CD14-positive monocyte (primary cell): Measurements from ENCODE around the gene IRF2BP2. TPM values are rescaled to one million over a fixed set of nuclear protein-coding genes. Genes with fewer than 3 reads are reported as not detected.

Source experiments
- DNase-seq, 3 donors: peaks; one replicate each; pipeline ENCODE4 v3.0.0-alpha.2; 2011 to 2022
- H2AFZ ChIP-seq: 2 replicates; pipeline ENCODE4 v1.6.0; 2012; ENCODE audit warnings: mild to moderate bottlenecking, low read depth, low read length, inconsistent platforms; ENCODE audit not compliant: insufficient read depth, poor library complexity, severe bottlenecking
- H3K27ac ChIP-seq, 2 donors: 1 replicate in 1 of 2; 2 replicates in 1 of 2; pipeline ENCODE4 v1.5.1; 2012 to 2013; ENCODE audit warnings: low read length in 2 of 2, control low read depth in 1 of 2, inconsistent platforms in 1 of 2, low read depth in 1 of 2, mild to moderate bottlenecking in 1 of 2
- H3K27me3 ChIP-seq, 2 donors: one replicate each; pipeline versions ENCODE4 v1.6.0 to v1.6.1; 2011 to 2013; ENCODE audit warnings: low read length in 2 of 2; ENCODE audit not compliant: control insufficient read depth in 2 of 2, insufficient read depth in 2 of 2
- H3K36me3 ChIP-seq, 2 donors: replicated peaks in 1 of 2; 1 replicate in 1 of 2; 2 replicates in 1 of 2; pipeline versions ENCODE4 v1.5.1 to v1.6.1; 2012 to 2013; ENCODE audit warnings: low read length in 2 of 2, control low read depth in 1 of 2, inconsistent platforms in 1 of 2, mild to moderate bottlenecking in 1 of 2; ENCODE audit not compliant: insufficient read depth in 2 of 2, control insufficient read depth in 1 of 2
- H3K4me1 ChIP-seq, 2 donors: 1 replicate in 1 of 2; 2 replicates in 1 of 2; pipeline versions ENCODE4 v1.5.1 to v1.6.1; 2012 to 2013; ENCODE audit warnings: low read length in 2 of 2, control low read depth in 1 of 2, inconsistent platforms in 1 of 2, mild to moderate bottlenecking in 1 of 2, moderate library complexity in 1 of 2; ENCODE audit not compliant: insufficient read depth in 2 of 2, control insufficient read depth in 1 of 2
- H3K4me2 ChIP-seq: replicated peaks from 2 replicates; pipeline ENCODE3; 2012; ENCODE audit warnings: low read length, moderate library complexity, mild to moderate bottlenecking; ENCODE audit not compliant: poor library complexity, severe bottlenecking; ENCODE audit errors: extremely low read depth
- H3K4me3 ChIP-seq, 3 experiments: fragments of 200-600 bp in 1 of 3; sonication (generic) in 1 of 3; replicated peaks in 1 of 3; 1 replicate in 2 of 3; 2 replicates in 1 of 3; pipeline ENCODE4 v1.5.1; 2011 to 2013; ENCODE audit warnings: low read length in 3 of 3, mild to moderate bottlenecking in 3 of 3, control low read depth in 2 of 3, low read depth in 2 of 3, inconsistent platforms in 1 of 3, moderate library complexity in 1 of 3
- H3K79me2 ChIP-seq: 2 replicates; pipeline ENCODE4 v1.6.0; 2012; ENCODE audit warnings: mild to moderate bottlenecking, control low read depth, inconsistent platforms, low read length, moderate library complexity; ENCODE audit not compliant: insufficient read depth
- H3K9ac ChIP-seq: 2 replicates; pipeline ENCODE4 v1.6.0; 2017; ENCODE audit warnings: low read length, mild to moderate bottlenecking; ENCODE audit not compliant: insufficient read depth, poor library complexity, severe bottlenecking
- H3K9me3 ChIP-seq, 2 donors: replicated peaks in 1 of 2; 1 replicate in 1 of 2; 2 replicates in 1 of 2; pipeline versions ENCODE4 v1.5.1 to v1.6.1; 2012 to 2013; ENCODE audit warnings: low read length in 2 of 2, control low read depth in 1 of 2; ENCODE audit not compliant: control insufficient read depth in 1 of 2, insufficient read depth in 1 of 2
- H4K20me1 ChIP-seq: 2 replicates; pipeline ENCODE4 v1.6.0; 2012; ENCODE audit warnings: mild to moderate bottlenecking, low read length, control low read depth, moderate library complexity; ENCODE audit not compliant: insufficient read depth
- H3K27ac Mint-ChIP-seq, 7 donors: one replicate each; pipeline ENCODE4 v1.8.0; 2020; ENCODE audit warnings: mild to moderate bottlenecking in 7 of 7, mixed read lengths in 7 of 7, moderate library complexity in 6 of 7, inconsistent platforms in 2 of 7
- H3K27me3 Mint-ChIP-seq, 3 donors: one replicate each; pipeline ENCODE4 v1.8.0; 2021 to 2022; ENCODE audit warnings: low read depth in 3 of 3, mild to moderate bottlenecking in 3 of 3, mixed read lengths in 3 of 3, moderate library complexity in 3 of 3, inconsistent platforms in 1 of 3
- H3K36me3 Mint-ChIP-seq, 2 donors: one replicate each; pipeline ENCODE4 v1.8.0; 2020; ENCODE audit warnings: mixed read lengths in 2 of 2, inconsistent platforms in 1 of 2, mild to moderate bottlenecking in 1 of 2
- H3K4me1 Mint-ChIP-seq: one replicate; pipeline ENCODE4 v1.8.0; 2020; ENCODE audit warnings: mild to moderate bottlenecking, mixed read lengths
- H3K4me3 Mint-ChIP-seq, 2 donors: one replicate each; pipeline ENCODE4 v1.8.0; 2020; ENCODE audit warnings: mild to moderate bottlenecking in 2 of 2, mixed read lengths in 2 of 2, moderate library complexity in 1 of 2
- H3K9me3 Mint-ChIP-seq, 7 donors: one replicate each; pipeline ENCODE4 v1.8.0; 2020 to 2022; ENCODE audit warnings: mixed read lengths in 7 of 7, mild to moderate bottlenecking in 6 of 7, moderate library complexity in 6 of 7, inconsistent platforms in 2 of 7
- CTCF ChIP-seq: fragments of 200-600 bp; IDR thresholded peaks from one replicate; pipeline ENCODE4 v1.8.0; 2022; ENCODE audit warnings: antibody characterized with exemption, mild to moderate bottlenecking
- WGBS: methylation state at CpG from one replicate; pipeline ENCODE4 v1.1.5; 2013; ENCODE audit warnings: missing lambda C conversion rate; ENCODE audit not compliant: insufficient coverage; 5-methylcytosine and 5-hydroxymethylcytosine counted together
- intact Hi-C, 2 donors: fragments of 100-400 bp; cut with micrococcal nuclease; formaldehyde crosslinking; loops; one replicate each; pipeline versions ENCODE4 v1.15.0 to v1.15.1; 2023
- polyA plus RNA-seq, 3 donors: library from polyadenylated mRNA; depleted of rRNA in 1 of 3; unstranded in 2 of 3; stranded (reverse) in 1 of 3; fragments of 300-500 nt in 2 of 3; fragments of >200 nt in 1 of 3; fragmentation: Illumina TruSeq in 2 of 3; gene quantifications; 1 replicate in 2 of 3; 2 replicates in 1 of 3; pipeline ENCODE4 v1.2.3, GENCODE V29; 2012 to 2021

The IRF2BP2 gene
- polyA plus RNA-seq, 3 donors, result 22.4 to 656 (median 22.6) TPM

- H3K4me1 ChIP-seq, result peaks cover 8 to 13% of the 10 kb centered on the region in 2 donors
- intact Hi-C loops, result no loop called here
- Mint-ChIP-seq H3K27me3 (peaks cover 1 to 6% (median 2%) of the 10 kb centered on the region in 3 donors), H3K4me1 (peaks cover 8% of the 10 kb centered on the region), H3K4me3 (no peak overlapping the region), H3K9me3 (peaks cover 0 to 2% (median 0%) of the 10 kb centered on the region in 7 donors), H3K27ac (no peak overlapping the region), H3K36me3 (no peaks in the 10 kb centered on the region)
- no peak for DNase-seq
- no peaks in the 10 kb centered on the region for H3K27me3 ChIP-seq
- TF ChIP-seq CTCF, result no peak
- no peaks in the 10 kb centered on the region for H4K20me1 ChIP-seq
- no peaks in the 10 kb centered on the region for H3K79me2 ChIP-seq
- no peak overlapping the region for H3K9ac ChIP-seq
- WGBS, result no CpG with 5 or more reads among the region's 4 CpGs
- no peaks in the 10 kb centered on the region for H3K9me3 ChIP-seq
- H3K36me3 ChIP-seq, result no peaks in the 10 kb centered on the region
- no peak overlapping the region for H3K27ac ChIP-seq
- H2AFZ ChIP-seq, result no peak overlapping the region
- no peak overlapping the region for H3K4me3 ChIP-seq
- H3K4me2 ChIP-seq, result no peak overlapping the region
These were observed 21.6 kb downstream of the IRF2BP2 start for GRCh38 chr1:234588386-234588785.

GRCh38 chr1:234586892-234587485 is 23.0 kb downstream of the IRF2BP2 start:
- no peak for DNase-seq
- TF ChIP-seq CTCF, result no peak
- WGBS, result 98% methylated on average over 7 of the region's 12 CpGs
- H3K27me3 Mint-ChIP-seq, result peaks cover 1 to 6% (median 2%) of the 10 kb centered on the region in 3 donors
- H3K36me3 ChIP-seq, result no peaks in the 10 kb centered on the region
- peaks cover 8 to 13% of the 10 kb centered on the region in 2 donors for H3K4me1 ChIP-seq
- no peaks in the 10 kb centered on the region for H4K20me1 ChIP-seq
- H3K9me3 Mint-ChIP-seq, result peaks cover 0 to 2% (median 0%) of the 10 kb centered on the region in 7 donors
- H3K36me3 Mint-ChIP-seq, result no peaks in the 10 kb centered on the region
- H3K4me3 Mint-ChIP-seq, result no peak overlapping the region
- no peak overlapping the region for H3K9ac ChIP-seq
- H2AFZ ChIP-seq, result no peak overlapping the region
- intact Hi-C loops, result no loop called here
- H3K9me3 ChIP-seq, result no peaks in the 10 kb centered on the region
- no peaks in the 10 kb centered on the region for H3K27me3 ChIP-seq
- no peaks in the 10 kb centered on the region for H3K79me2 ChIP-seq
- H3K4me2 ChIP-seq, result no peak overlapping the region
- peaks cover 8% of the 10 kb centered on the region for H3K4me1 Mint-ChIP-seq
- peak overlapping the region in 2 of 7 donors; percentile 15 to 37 for H3K27ac Mint-ChIP-seq
- no peak overlapping the region for H3K4me3 ChIP-seq
- no peak overlapping the region for H3K27ac ChIP-seq
